Epithelial cell of alveolus of lung (primary cell): Measurements from ENCODE around the gene SNTG2. TPM values are rescaled to one million over a fixed set of nuclear protein-coding genes. Genes with fewer than 3 reads are reported as not detected.

Experiments used
- total RNA-seq: library from RNA; depleted of rRNA; stranded (reverse); fragments of >200 nt; gene quantifications from 2 replicates; pipeline ENCODE4 v1.2.1, GENCODE V29; 2015

Gene SNTG2
- total RNA-seq: not detected in 2 replicates

DNA sequence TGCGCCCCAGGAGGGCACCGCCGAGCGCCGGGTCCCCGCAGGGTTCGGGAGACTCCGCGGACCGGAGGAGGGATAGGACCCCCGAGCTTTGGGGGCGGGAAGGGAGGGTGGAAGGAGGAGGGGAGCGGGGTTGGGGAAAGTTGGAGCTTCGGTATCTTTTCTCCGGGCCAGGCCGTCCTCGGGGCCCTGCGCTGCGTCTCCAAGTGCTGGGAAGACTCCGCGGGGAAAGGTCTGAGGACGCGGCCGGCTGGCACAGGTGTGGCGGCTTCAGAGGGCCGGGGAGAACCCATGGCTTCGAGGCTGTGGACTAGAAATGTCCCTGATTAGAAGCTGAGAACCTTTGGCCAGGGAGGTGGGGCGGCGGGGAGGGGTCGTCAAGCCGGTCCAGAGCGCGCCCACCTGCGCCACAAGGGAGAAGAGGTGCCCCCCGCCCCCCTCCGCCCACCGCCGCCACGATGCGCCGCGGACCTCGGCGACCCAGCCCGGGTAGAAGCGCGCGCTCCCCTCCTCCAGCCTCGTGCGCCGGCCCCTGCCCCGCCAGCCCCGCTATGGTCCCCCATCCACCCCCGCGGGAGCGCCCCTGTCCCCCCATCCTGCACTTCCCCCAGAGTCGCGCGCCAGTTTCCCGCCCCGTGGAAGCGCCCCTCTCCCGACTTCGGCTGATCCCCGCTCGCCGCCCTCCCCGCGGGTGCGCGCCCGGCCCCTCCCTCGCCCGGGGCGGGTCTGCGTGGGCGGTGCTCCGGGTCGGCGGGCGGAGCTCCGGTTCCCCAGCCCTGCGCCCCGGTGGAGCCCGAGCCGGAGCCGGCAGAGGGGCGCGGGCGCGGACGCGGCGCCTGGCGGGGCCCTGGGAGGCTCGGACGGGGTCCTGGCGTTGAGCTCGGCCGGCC lies at the start of gene SNTG2:
TSS of gene SNTG2 (plus strand) at position 770 of the 887 bp plus-strand sequence. CDS start 148 bp downstream, outside the sequence.

DNA sequence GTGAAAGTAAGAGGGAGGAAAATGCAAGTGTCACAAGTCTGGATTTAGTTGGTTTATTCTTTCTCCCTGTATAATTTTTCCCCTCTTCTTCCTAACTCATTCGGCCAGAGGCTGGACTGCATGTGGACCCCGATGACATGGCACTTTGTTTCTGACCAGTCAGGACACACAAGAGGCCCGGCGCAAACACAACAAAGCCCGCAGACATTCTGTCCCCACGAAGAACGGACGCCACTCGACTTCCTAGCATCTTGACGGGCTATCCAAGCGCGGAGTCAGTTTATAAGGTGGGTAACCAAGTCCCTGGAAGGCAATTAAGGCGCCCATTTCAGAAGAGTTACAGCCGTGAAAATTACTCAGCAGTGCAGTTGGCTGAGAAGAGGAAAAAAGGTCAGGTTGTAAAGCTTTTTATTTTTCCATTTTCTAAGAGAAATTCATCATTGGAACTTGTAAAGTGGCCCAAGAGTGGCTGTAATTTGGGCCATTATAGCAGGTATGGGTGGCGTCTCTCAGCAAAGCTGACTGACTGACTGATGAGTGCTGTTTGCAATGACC lies 462.6 kb downstream of the SNTG2 start, which contains the start of gene TPO:
TSS of gene TPO (plus strand) at position 308 of the 555 bp plus-strand sequence. CDS start 946 bp downstream, outside the sequence.

